IPS-NIHi7 (cell line): Measurements from ENCODE around the gene NLRP1.

Experiments
- DNase-seq: peaks from one replicate; pipeline ENCODE4 v3.0.0; 2012; ENCODE audit warnings: mixed read lengths; ENCODE audit errors: extremely low spot score

The NLRP1 gene

GRCh38 chr17:5584383-5585286, at the start of gene NLRP1:
Gene NLRP1, minus strand, starts transcription at chr17:5584509. Its CDS starts 552 bp downstream, at chr17:5583957.
- DNase-seq = peak; percentile 52

GRCh38 chr17:5631958-5632590, 47.8 kb upstream of the NLRP1 start:
- peak; percentile 51 for DNase-seq

- no peak for DNase-seq
These were observed 46.1 kb upstream of the NLRP1 start for GRCh38 chr17:5630434-5630833.

GRCh38 chr17:5629128-5629527, 44.8 kb upstream of the NLRP1 start:
- DNase-seq = no peak

- DNase-seq = no peak
These were observed 44.0 kb upstream of the NLRP1 start for GRCh38 chr17:5628262-5628661.

- no peak for DNase-seq
These were observed 39.9 kb upstream of the NLRP1 start for GRCh38 chr17:5624211-5624610.

GRCh38 chr17:5621729-5622128, 37.4 kb upstream of the NLRP1 start:
- no peak for DNase-seq

- no peak for DNase-seq
These were observed 36.7 kb upstream of the NLRP1 start for GRCh38 chr17:5621026-5621425.

GRCh38 chr17:5619088-5619740, 34.9 kb upstream of the NLRP1 start:
- DNase-seq = no peak

GRCh38 chr17:5618476-5618875, 34.2 kb upstream of the NLRP1 start:
- DNase-seq = no peak

GRCh38 chr17:5615476-5615875, 31.2 kb upstream of the NLRP1 start:
- no peak for DNase-seq

- no peak for DNase-seq
These were observed 26.6 kb upstream of the NLRP1 start for GRCh38 chr17:5610956-5611355.

- no peak for DNase-seq
These were observed 24.2 kb upstream of the NLRP1 start for GRCh38 chr17:5608399-5609112.

GRCh38 chr17:5607946-5608345, 23.6 kb upstream of the NLRP1 start:
- DNase-seq = no peak

- DNase-seq = no peak
These were observed 21.1 kb upstream of the NLRP1 start for GRCh38 chr17:5605452-5605851.

GRCh38 chr17:5600041-5600440, 15.7 kb upstream of the NLRP1 start:
- DNase-seq = no peak

- no peak for DNase-seq
These were observed 14.1 kb upstream of the NLRP1 start for GRCh38 chr17:5598457-5598856.

- no peak for DNase-seq
These were observed 12.1 kb upstream of the NLRP1 start for GRCh38 chr17:5596421-5596820.

- DNase-seq = no peak
These were observed 11.5 kb upstream of the NLRP1 start for GRCh38 chr17:5595831-5596230.

- DNase-seq = peak; percentile 49
These were observed 8.1 kb upstream of the NLRP1 start for GRCh38 chr17:5592382-5592781.

- no peak for DNase-seq
These were observed 7.7 kb upstream of the NLRP1 start for GRCh38 chr17:5591966-5592365.

- no peak for DNase-seq
These were observed 4.3 kb upstream of the NLRP1 start for GRCh38 chr17:5588584-5588983.
